Testis (tissue), 3 donors: ENCODE data around the gene HAUS8. TPM values are rescaled to one million over a fixed set of nuclear protein-coding genes. Genes with fewer than 3 reads are reported as not detected.
A peak's percentile ranks its signal among the peaks of the same experiment; 100 is the strongest.

Source experiments
- DNase-seq: peaks from one replicate; pipeline ENCODE4 v3.0.0-alpha.2; 2019
- H3K27ac ChIP-seq, 2 donors: fragments of 200-600 bp; sonication (generic); one replicate each; pipeline ENCODE4 v1.5.1; 2019
- H3K27me3 ChIP-seq: fragments of 200-600 bp; sonication (generic); one replicate; pipeline ENCODE4 v1.5.1; 2019
- H3K36me3 ChIP-seq: fragments of 200-600 bp; sonication (generic); one replicate; pipeline ENCODE4 v1.5.1; 2017; ENCODE audit warnings: low read depth; ENCODE audit errors: missing control alignments
- H3K4me1 ChIP-seq: fragments of 200-600 bp; sonication (generic); one replicate; pipeline ENCODE4 v1.5.1; 2019
- H3K4me3 ChIP-seq, 2 donors: fragments of 200-600 bp; sonication (generic); one replicate each; pipeline ENCODE4 v1.5.1; 2017 to 2019
- H3K9me3 ChIP-seq: fragments of 200-600 bp; sonication (generic); one replicate; pipeline ENCODE4 v1.5.1; 2017
- CTCF ChIP-seq, 3 experiments: fragments of 450-650 bp in 2 of 3; fragments of 200-600 bp in 1 of 3; sonication (generic) in 1 of 3; IDR thresholded peaks; one replicate each; pipeline ENCODE4 v1.5.1; 2016 to 2019; ENCODE audit warnings: antibody characterized with exemption in 3 of 3, mild to moderate bottlenecking in 2 of 3, moderate library complexity in 1 of 3
- POLR2A ChIP-seq: fragments of 450-650 bp; IDR thresholded peaks from one replicate; pipeline ENCODE4 v1.6.1; 2017; ENCODE audit warnings: antibody characterized with exemption, mild to moderate bottlenecking, moderate library complexity
- WGBS, 2 donors: methylation state at CpG; one replicate each; pipeline ENCODE4 v1.1.5; 2018; 5-methylcytosine and 5-hydroxymethylcytosine counted together
- intact Hi-C: fragments of 100-400 bp; cut with DNase I; formaldehyde crosslinking; loops from one replicate; pipeline ENCODE4 v1.15.1; 2023; ENCODE audit warnings: low total_unique reads
- polyA plus RNA-seq: library from polyadenylated mRNA; stranded (reverse); fragments of 350-450 nt; fragmentation: Illumina TruSeq; extraction: RNeasy Lipid Tissue Mini Kit (QIAGEN cat#74804); gene quantifications from one replicate; pipeline ENCODE4 v1.2.3, GENCODE V29; 2014; ENCODE audit warnings: low read depth, low replicate concordance; ENCODE audit not compliant: insufficient read depth
- total RNA-seq, 2 donors: library from RNA; depleted of rRNA; stranded (reverse); fragments of >200 nt; gene quantifications; one replicate each; pipeline ENCODE4 v1.2.3, GENCODE V29; 2016

HAUS8 gene
- total and polyA plus RNA-seq, 3 donors from 2014 or later: 20.0 to 29.7 (median 23.5) TPM

- TF ChIP-seq POLR2A (no peak), CTCF (IDR thresholded peaks at IDR 0.05) (no peak)
These were observed 26.3 kb downstream of the HAUS8 start for GRCh38 chr19:17048885-17049453.

GRCh38 chr19:17045907-17046502, 29.2 kb downstream of the HAUS8 start:
- WGBS, 2 donors: 79 to 92% methylated on average over 5 of the region's 5 CpGs
- DNase-seq: no peak
- Histone ChIP-seq H3K9me3 (no peaks in the 10 kb centered on the region), H3K27me3 (no peaks in the 10 kb centered on the region), H3K27ac (no peak overlapping the region), H3K4me1 (peaks cover 6% of the 10 kb centered on the region), H3K4me3 (no peak overlapping the region), H3K36me3 (no peaks in the 10 kb centered on the region)
- intact Hi-C loops: no loop called here
- TF ChIP-seq POLR2A (no peak), CTCF (IDR thresholded peaks at IDR 0.05) (no peak)

More at GRCh38 chr19:17048885-17049453, 26.3 kb downstream of the HAUS8 start:
- intact Hi-C loops: no loop called here
- H3K36me3 ChIP-seq: no peaks in the 10 kb centered on the region
- DNase-seq: no peak
- H3K4me1 ChIP-seq: peaks cover 6% of the 10 kb centered on the region
- 62 to 70% methylated on average over 15 to 16 of the region's 16 CpGs for WGBS, 2 donors
- no peaks in the 10 kb centered on the region for H3K27me3 ChIP-seq
- no peak overlapping the region for H3K4me3 ChIP-seq
- H3K9me3 ChIP-seq: no peaks in the 10 kb centered on the region
- peak overlapping the region in 1 of 2 donors; percentile 4 for H3K27ac ChIP-seq

- no peak for DNase-seq
These were observed 31.5 kb downstream of the HAUS8 start for GRCh38 chr19:17043744-17044143.

GRCh38 chr19:17041976-17042375, 33.3 kb downstream of the HAUS8 start:
- H3K4me3 ChIP-seq: no peak overlapping the region
- peak overlapping the region in 1 of 2 donors; percentile 24 for H3K27ac ChIP-seq
- H3K36me3 ChIP-seq: no peaks in the 10 kb centered on the region
- H3K4me1 ChIP-seq: no peaks in the 10 kb centered on the region
- TF ChIP-seq POLR2A (no peak), CTCF (IDR thresholded peaks at IDR 0.05) (no peak)
- intact Hi-C loops: no loop called here
- DNase-seq: no peak
- WGBS, 2 donors: 28 to 37% methylated on average over 11 of the region's 11 CpGs
- H3K27me3 ChIP-seq: no peaks in the 10 kb centered on the region
- H3K9me3 ChIP-seq: no peaks in the 10 kb centered on the region

More at GRCh38 chr19:17043744-17044143, 31.5 kb downstream of the HAUS8 start:
- H3K4me3 ChIP-seq: no peak overlapping the region
- no peaks in the 10 kb centered on the region for H3K27me3 ChIP-seq
- H3K4me1 ChIP-seq: peaks cover 1% of the 10 kb centered on the region
- TF ChIP-seq CTCF (IDR thresholded peaks at IDR 0.05): no peak
- no peaks in the 10 kb centered on the region for H3K9me3 ChIP-seq
- intact Hi-C loops: no loop called here
- WGBS, 2 donors: 65 to 82% methylated on average over 4 to 7 of the region's 7 CpGs
- no peak overlapping the region for H3K27ac ChIP-seq
- no peaks in the 10 kb centered on the region for H3K36me3 ChIP-seq
